GM23248 (cell line): ENCODE measurements around the gene SPTLC2. TPM values are rescaled to one million over a fixed set of nuclear protein-coding genes. Genes with fewer than 3 reads are reported as not detected.
"Not testable (repeated sequence)": the region's sequence is repeated elsewhere in the genome, so short reads cannot be mapped to it uniquely, and the experiment has no call there.

Experiments
- DNase-seq: peaks from one replicate; pipeline ENCODE4 v3.0.0-alpha.2; 2015
- H2AFZ ChIP-seq: fragments of 200-600 bp; sonication (generic); 2 replicates; pipeline ENCODE4 v1.6.1; 2016; ENCODE audit warnings: antibody characterized with exemption
- H3F3A ChIP-seq: fragments of 200-600 bp; sonication (generic); 2 replicates; pipeline ENCODE4 v1.6.1; 2016; ENCODE audit warnings: mild to moderate bottlenecking, antibody characterized with exemption, mixed run types; ENCODE audit not compliant: insufficient read depth
- H3K27ac ChIP-seq: fragments of 200-600 bp; sonication (generic); 2 replicates; pipeline ENCODE4 v1.5.1; 2016; ENCODE audit warnings: mild to moderate bottlenecking
- H3K27me3 ChIP-seq: fragments of 200-600 bp; sonication (generic); replicated peaks from 2 replicates; pipeline ENCODE4 v1.6.1; 2016; ENCODE audit warnings: mild to moderate bottlenecking; ENCODE audit not compliant: insufficient read depth
- H3K36me3 ChIP-seq: fragments of 200-600 bp; sonication (generic); 2 replicates; pipeline ENCODE4 v1.6.1; 2016; ENCODE audit warnings: low read depth, mild to moderate bottlenecking
- H3K4me1 ChIP-seq: fragments of 200-600 bp; sonication (generic); 2 replicates; pipeline ENCODE4 v1.6.1; 2016; ENCODE audit warnings: mild to moderate bottlenecking; ENCODE audit not compliant: insufficient read depth
- H3K4me2 ChIP-seq: fragments of 200-600 bp; sonication (generic); one replicate; pipeline ENCODE4 v1.6.1; 2016; ENCODE audit warnings: mild to moderate bottlenecking; ENCODE audit not compliant: unreplicated experiment
- H3K4me3 ChIP-seq: fragments of 200-600 bp; sonication (generic); 2 replicates; pipeline ENCODE4 v1.5.1; 2016; ENCODE audit warnings: mild to moderate bottlenecking
- H3K79me2 ChIP-seq: fragments of 200-600 bp; sonication (generic); 2 replicates; pipeline ENCODE4 v1.6.1; 2016; ENCODE audit warnings: mild to moderate bottlenecking; ENCODE audit not compliant: insufficient read depth
- H3K9ac ChIP-seq: fragments of 200-600 bp; sonication (generic); 2 replicates; pipeline ENCODE4 v1.6.1; 2016; ENCODE audit warnings: mild to moderate bottlenecking
- H3K9me2 ChIP-seq: fragments of 200-600 bp; sonication (generic); 2 replicates; pipeline ENCODE4 v1.6.1; 2016; ENCODE audit warnings: mixed run types, mild to moderate bottlenecking, moderate library complexity; ENCODE audit not compliant: insufficient read depth
- H3K9me3 ChIP-seq: fragments of 200-600 bp; sonication (generic); one replicate; pipeline ENCODE4 v1.6.1; 2017; ENCODE audit warnings: low read depth
- H4K20me1 ChIP-seq: fragments of 200-600 bp; sonication (generic); 2 replicates; pipeline ENCODE4 v1.6.0; 2016; ENCODE audit not compliant: insufficient read depth
- EZH2 ChIP-seq: fragments of 200-600 bp; sonication (generic); IDR thresholded peaks from 2 replicates; pipeline ENCODE4 v1.6.1; 2018; ENCODE audit warnings: antibody characterized with exemption, mild to moderate bottlenecking; ENCODE audit not compliant: insufficient read depth, poor library complexity, severe bottlenecking
- EZH2phosphoT487 ChIP-seq: fragments of 200-600 bp; sonication (generic); IDR thresholded peaks from 2 replicates; pipeline ENCODE4 v1.6.1; 2018; ENCODE audit warnings: antibody characterized with exemption, moderate library complexity, mild to moderate bottlenecking, low read depth; ENCODE audit not compliant: insufficient read depth
- WGBS, 2 experiments: methylation state at CpG; one replicate each; pipeline ENCODE4 v1.1.6; 2015 to 2017; ENCODE audit warnings: low lambda C conversion rate in 2 of 2, low coverage in 1 of 2; ENCODE audit errors: missing lambda C conversion rate in 2 of 2; 5-methylcytosine and 5-hydroxymethylcytosine counted together
- in situ Hi-C: fragments of 300-500 bp; cut with MboI; formaldehyde crosslinking; loops from 2 replicates; pipeline ENCODE4 v1.15.0; 2020
- polyA plus RNA-seq: library from polyadenylated mRNA; unstranded; fragments of >200 nt; fragmentation: Nextera tagmentation; extraction: Ambion mirVana; gene quantifications from 2 replicates; pipeline ENCODE4 v1.2.1, GENCODE V29; 2016
- total RNA-seq: library from RNA; depleted of rRNA; stranded (reverse); fragments of >200 nt; shearing (Covaris generic); gene quantifications from 2 replicates; pipeline ENCODE4 v1.2.3, GENCODE V29; 2014; rRNA removed

Gene SPTLC2, protein sequence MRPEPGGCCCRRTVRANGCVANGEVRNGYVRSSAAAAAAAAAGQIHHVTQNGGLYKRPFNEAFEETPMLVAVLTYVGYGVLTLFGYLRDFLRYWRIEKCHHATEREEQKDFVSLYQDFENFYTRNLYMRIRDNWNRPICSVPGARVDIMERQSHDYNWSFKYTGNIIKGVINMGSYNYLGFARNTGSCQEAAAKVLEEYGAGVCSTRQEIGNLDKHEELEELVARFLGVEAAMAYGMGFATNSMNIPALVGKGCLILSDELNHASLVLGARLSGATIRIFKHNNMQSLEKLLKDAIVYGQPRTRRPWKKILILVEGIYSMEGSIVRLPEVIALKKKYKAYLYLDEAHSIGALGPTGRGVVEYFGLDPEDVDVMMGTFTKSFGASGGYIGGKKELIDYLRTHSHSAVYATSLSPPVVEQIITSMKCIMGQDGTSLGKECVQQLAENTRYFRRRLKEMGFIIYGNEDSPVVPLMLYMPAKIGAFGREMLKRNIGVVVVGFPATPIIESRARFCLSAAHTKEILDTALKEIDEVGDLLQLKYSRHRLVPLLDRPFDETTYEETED
- total RNA-seq (45.6 and 50.2 TPM in 2 replicates), polyA plus RNA-seq (38.1 and 44.7 TPM in 2 replicates)

DNA sequence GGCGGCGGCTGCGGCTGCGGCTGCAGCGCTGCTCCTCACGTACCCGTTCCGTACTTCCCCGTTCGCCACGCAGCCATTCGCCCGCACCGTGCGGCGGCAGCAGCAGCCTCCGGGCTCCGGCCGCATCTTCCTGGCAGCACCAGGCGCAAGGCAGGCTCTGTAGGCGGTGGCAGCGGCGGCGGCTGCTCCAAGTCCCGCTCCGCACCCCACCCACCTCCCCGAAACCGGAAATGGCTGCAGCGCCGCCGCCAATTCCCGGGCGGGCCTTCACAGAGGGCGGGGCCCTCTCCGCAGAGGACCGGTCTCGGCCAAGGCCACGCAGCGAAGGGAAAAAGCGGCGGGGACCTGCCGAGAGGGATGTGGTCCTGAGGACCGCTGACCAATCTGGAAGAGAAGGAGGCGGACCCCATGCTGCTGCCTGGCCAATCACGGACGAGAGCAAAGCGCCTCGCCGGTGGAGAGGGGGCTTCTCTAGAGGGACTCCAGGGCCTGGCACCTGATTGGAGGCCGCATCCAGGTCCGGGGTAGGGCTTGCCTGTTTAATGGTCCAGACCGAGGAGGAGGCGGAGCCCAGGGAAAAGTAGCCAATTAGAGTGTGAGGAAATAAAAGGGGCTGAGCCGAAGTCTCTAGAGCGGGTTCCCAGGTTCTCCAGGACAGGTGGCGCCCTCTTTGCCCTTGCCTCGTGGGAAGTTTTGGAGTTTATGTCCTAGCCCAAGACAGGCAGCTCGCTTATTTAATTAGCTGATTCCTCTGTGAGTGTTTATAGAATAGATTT lies at the start of gene SPTLC2:
SPTLC2 (minus strand) TSS at position 184 of the 776 bp plus-strand sequence; CDS start at position 126, 58 bp downstream.
- Histone ChIP-seq H3K4me1 (peaks cover 30% of the 10 kb centered on the region), H3K9ac (peak within 1 kb of the TSS; percentile 89), H3K36me3 (no peaks in the 10 kb centered on the region), H3K27ac (peak within 1 kb of the TSS; percentile 72), H3K9me3 (no peaks in the 10 kb centered on the region), H3F3A (peaks cover 41% of the 10 kb centered on the region), H3K4me2 (peak within 1 kb of the TSS; percentile 86), H3K27me3 (no peaks in the 10 kb centered on the region), H4K20me1 (no peaks in the 10 kb centered on the region; the same call in 1 of the 2 replicates), H3K9me2 (no peaks in the 10 kb centered on the region), H3K79me2 (peaks cover 44% of the 10 kb centered on the region), H2AFZ (peak within 1 kb of the TSS; percentile 72), H3K4me3 (peak within 1 kb of the TSS; percentile 98)
- in situ Hi-C loops = no loop called here
- TF ChIP-seq EZH2phosphoT487 (no peak), EZH2 (no peak)
- DNase-seq = peak; percentile 100
- 0 to 2% methylated on average over 33 to 53 of the region's 58 CpGs for WGBS, 2 experiments

DNA sequence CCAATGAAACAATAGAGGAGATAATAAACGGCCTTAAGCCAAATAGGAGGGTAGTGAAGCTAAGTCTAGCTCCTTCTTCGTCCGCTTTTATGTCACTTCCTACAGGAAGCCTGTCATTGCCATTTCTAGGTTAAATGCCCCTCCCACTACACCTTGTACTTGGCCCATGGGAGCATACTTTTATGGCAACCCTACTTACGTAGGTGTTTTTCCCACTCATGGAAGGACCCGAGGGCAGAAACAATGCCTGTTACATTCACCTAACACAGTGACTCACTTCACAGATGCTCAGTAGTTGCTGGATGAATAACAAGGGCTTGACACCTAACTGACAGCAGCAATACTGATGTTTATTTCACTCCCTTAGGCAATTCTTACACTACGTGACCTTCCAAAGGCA lies 46.9 kb upstream of the SPTLC2 start:
- peak; percentile 8 for DNase-seq
- H4K20me1 ChIP-seq = no peaks in the 10 kb centered on the region
- no peaks in the 10 kb centered on the region for H3K9me2 ChIP-seq
- no peaks in the 10 kb centered on the region for H3K36me3 ChIP-seq
- TF ChIP-seq EZH2phosphoT487 = no peak
- no peak for TF ChIP-seq EZH2
- H3F3A ChIP-seq = no peaks in the 10 kb centered on the region
- no peaks in the 10 kb centered on the region for H3K9me3 ChIP-seq
- H3K9ac ChIP-seq = no peak overlapping the region
- 91 to 92% methylated on average over 6 of the region's 6 CpGs for WGBS, 2 experiments
- no peaks in the 10 kb centered on the region for H3K27me3 ChIP-seq
- H3K4me2 ChIP-seq = no peak overlapping the region
- no peak overlapping the region for H2AFZ ChIP-seq
- no peak overlapping the region for H3K4me3 ChIP-seq
- H3K27ac ChIP-seq = no peak overlapping the region
- in situ Hi-C loops = no loop called here
- H3K79me2 ChIP-seq = no peaks in the 10 kb centered on the region
- no peaks in the 10 kb centered on the region for H3K4me1 ChIP-seq

DNA sequence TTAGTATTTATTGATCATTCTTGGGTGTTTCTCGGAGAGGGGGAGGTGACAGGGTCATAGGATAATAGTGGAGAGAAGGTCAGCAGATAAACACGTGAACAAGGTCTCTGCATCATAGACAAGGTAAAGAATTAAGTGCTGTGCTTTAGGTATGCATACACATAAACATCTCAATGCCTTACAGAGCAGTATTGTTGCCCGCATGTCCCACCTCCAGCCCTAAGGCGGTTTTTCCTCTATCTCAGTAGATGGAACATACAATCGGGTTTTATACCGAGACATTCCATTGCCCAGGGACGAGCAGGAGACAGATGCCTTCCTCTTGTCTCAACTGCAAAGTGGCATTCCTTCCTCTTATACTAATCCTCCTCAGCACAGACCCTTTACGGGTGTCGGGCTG lies 45.1 kb upstream of the SPTLC2 start:
- DNase-seq, H3K9me3 ChIP-seq, H2AFZ ChIP-seq, H3F3A ChIP-seq, H3K79me2 ChIP-seq, in situ Hi-C loops, H3K9ac ChIP-seq, H3K4me3 ChIP-seq, H3K9me2 ChIP-seq, H3K27me3 ChIP-seq, H3K27ac ChIP-seq, H4K20me1 ChIP-seq, H3K36me3 ChIP-seq, H3K4me1 ChIP-seq, H3K4me2 ChIP-seq: not testable (repeated sequence)
- WGBS, 2 experiments = 67 to 76% methylated on average over 9 of the region's 9 CpGs

DNA sequence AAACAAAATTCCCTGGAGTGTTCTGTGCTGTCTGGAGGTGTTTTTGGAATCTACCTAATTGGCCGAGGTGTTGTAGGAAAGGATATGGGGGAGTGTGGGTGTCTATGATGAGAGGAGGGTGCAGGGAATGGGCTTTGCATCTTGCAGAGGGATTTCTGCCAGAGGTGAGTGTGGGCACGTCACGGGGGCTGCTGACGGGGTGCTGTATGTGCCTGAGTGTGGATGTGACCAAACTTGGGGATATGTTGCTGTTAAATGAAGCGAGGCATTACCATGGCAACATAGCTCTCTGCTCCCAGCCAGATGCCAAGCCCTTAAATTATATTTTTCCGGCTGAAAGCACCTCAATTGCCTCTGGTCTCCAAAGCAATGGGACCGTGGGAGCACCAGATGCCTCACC lies 44.3 kb upstream of the SPTLC2 start:
- Histone ChIP-seq H3K27ac (no peak overlapping the region), H2AFZ (no peak overlapping the region), H3K4me1 (no peaks in the 10 kb centered on the region), H3K4me3 (no peak overlapping the region), H3K9ac (no peak overlapping the region), H3K27me3 (no peaks in the 10 kb centered on the region), H3K9me3 (no peaks in the 10 kb centered on the region), H3K36me3 (no peaks in the 10 kb centered on the region), H3K79me2 (no peaks in the 10 kb centered on the region), H3K9me2 (no peaks in the 10 kb centered on the region), H4K20me1 (no peaks in the 10 kb centered on the region), H3F3A (no peaks in the 10 kb centered on the region), H3K4me2 (no peak overlapping the region)
- in situ Hi-C loops = no loop called here
- TF ChIP-seq EZH2 (no peak), EZH2phosphoT487 (no peak)
- WGBS, 2 experiments = 70 to 73% methylated on average over 7 of the region's 7 CpGs
- DNase-seq = no peak
